HL-60 (cell line): Measurements from ENCODE around the gene CUL4A.

Experiments
- DNase-seq, 2 experiments: peaks; one replicate each; pipeline ENCODE4 v3.0.0-alpha.2; 2010 to 2020; ENCODE audit warnings: low read depth in 1 of 2, low spot score in 1 of 2
- H3K27ac ChIP-seq: fragments of 250-450 bp; sonication (Bioruptor Pico); replicated peaks from 2 replicates; pipeline ENCODE4 v1.5.1; 2020; ENCODE audit warnings: mild to moderate bottlenecking, moderate library complexity
- H3K27me3 ChIP-seq: fragments of 250-450 bp; sonication (Bioruptor Pico); 2 replicates; pipeline ENCODE4 v1.5.1; 2021; ENCODE audit warnings: mild to moderate bottlenecking, moderate library complexity; ENCODE audit not compliant: insufficient read depth, poor library complexity, severe bottlenecking
- H3K4me3 ChIP-seq: replicated peaks from 2 replicates; pipeline ENCODE4 v1.5.1; 2011; ENCODE audit warnings: mild to moderate bottlenecking, control low read depth, low read length; ENCODE audit not compliant: insufficient read depth
- GABPA ChIP-seq: IDR thresholded peaks from 2 replicates; pipeline ENCODE4 v1.6.1; 2012; ENCODE audit warnings: low read depth
- POLR2AphosphoS5 ChIP-seq: IDR thresholded peaks from 2 replicates; pipeline ENCODE4 v1.6.1; 2012; ENCODE audit warnings: low read depth
- SPI1 ChIP-seq: IDR thresholded peaks from 2 replicates; pipeline ENCODE4 v1.6.1; 2012; ENCODE audit warnings: low read depth, mild to moderate bottlenecking, borderline replicate concordance
- TF ChIP-seq, protein P1 (sequence below): IDR thresholded peaks from one replicate; pipeline ENCODE4 v1.5.1; 2011; ENCODE audit warnings: low read length, control low read depth, inconsistent platforms; ENCODE audit not compliant: insufficient read depth
- TF ChIP-seq, protein P2 (sequence below): IDR thresholded peaks from 2 replicates; pipeline ENCODE4 v1.6.1; 2012; ENCODE audit warnings: low read depth; ENCODE audit not compliant: insufficient replicate concordance

CUL4A gene

GRCh38 chr13:113229791-113230190 lies 20.4 kb downstream of the CUL4A start:
- H3K27me3 ChIP-seq: no peaks in the 10 kb centered on the region
- no peak for DNase-seq
- TF ChIP-seq, protein P1, sequence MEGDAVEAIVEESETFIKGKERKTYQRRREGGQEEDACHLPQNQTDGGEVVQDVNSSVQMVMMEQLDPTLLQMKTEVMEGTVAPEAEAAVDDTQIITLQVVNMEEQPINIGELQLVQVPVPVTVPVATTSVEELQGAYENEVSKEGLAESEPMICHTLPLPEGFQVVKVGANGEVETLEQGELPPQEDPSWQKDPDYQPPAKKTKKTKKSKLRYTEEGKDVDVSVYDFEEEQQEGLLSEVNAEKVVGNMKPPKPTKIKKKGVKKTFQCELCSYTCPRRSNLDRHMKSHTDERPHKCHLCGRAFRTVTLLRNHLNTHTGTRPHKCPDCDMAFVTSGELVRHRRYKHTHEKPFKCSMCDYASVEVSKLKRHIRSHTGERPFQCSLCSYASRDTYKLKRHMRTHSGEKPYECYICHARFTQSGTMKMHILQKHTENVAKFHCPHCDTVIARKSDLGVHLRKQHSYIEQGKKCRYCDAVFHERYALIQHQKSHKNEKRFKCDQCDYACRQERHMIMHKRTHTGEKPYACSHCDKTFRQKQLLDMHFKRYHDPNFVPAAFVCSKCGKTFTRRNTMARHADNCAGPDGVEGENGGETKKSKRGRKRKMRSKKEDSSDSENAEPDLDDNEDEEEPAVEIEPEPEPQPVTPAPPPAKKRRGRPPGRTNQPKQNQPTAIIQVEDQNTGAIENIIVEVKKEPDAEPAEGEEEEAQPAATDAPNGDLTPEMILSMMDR: no peak
- no peak overlapping the region for H3K27ac ChIP-seq
- no peak overlapping the region for H3K4me3 ChIP-seq

- TF ChIP-seq GABPA: no peak
- TF ChIP-seq, protein P2, sequence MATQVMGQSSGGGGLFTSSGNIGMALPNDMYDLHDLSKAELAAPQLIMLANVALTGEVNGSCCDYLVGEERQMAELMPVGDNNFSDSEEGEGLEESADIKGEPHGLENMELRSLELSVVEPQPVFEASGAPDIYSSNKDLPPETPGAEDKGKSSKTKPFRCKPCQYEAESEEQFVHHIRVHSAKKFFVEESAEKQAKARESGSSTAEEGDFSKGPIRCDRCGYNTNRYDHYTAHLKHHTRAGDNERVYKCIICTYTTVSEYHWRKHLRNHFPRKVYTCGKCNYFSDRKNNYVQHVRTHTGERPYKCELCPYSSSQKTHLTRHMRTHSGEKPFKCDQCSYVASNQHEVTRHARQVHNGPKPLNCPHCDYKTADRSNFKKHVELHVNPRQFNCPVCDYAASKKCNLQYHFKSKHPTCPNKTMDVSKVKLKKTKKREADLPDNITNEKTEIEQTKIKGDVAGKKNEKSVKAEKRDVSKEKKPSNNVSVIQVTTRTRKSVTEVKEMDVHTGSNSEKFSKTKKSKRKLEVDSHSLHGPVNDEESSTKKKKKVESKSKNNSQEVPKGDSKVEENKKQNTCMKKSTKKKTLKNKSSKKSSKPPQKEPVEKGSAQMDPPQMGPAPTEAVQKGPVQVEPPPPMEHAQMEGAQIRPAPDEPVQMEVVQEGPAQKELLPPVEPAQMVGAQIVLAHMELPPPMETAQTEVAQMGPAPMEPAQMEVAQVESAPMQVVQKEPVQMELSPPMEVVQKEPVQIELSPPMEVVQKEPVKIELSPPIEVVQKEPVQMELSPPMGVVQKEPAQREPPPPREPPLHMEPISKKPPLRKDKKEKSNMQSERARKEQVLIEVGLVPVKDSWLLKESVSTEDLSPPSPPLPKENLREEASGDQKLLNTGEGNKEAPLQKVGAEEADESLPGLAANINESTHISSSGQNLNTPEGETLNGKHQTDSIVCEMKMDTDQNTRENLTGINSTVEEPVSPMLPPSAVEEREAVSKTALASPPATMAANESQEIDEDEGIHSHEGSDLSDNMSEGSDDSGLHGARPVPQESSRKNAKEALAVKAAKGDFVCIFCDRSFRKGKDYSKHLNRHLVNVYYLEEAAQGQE: no peak
- TF ChIP-seq POLR2AphosphoS5: no peak
- TF ChIP-seq, protein P1: no peak
- no peak for TF ChIP-seq SPI1
- no peak overlapping the region for H3K27ac ChIP-seq
- DNase-seq: no peak
- no peaks in the 10 kb centered on the region for H3K27me3 ChIP-seq
- no peak overlapping the region for H3K4me3 ChIP-seq
These were observed 22.1 kb downstream of the CUL4A start for GRCh38 chr13:113231306-113232207.

DNA sequence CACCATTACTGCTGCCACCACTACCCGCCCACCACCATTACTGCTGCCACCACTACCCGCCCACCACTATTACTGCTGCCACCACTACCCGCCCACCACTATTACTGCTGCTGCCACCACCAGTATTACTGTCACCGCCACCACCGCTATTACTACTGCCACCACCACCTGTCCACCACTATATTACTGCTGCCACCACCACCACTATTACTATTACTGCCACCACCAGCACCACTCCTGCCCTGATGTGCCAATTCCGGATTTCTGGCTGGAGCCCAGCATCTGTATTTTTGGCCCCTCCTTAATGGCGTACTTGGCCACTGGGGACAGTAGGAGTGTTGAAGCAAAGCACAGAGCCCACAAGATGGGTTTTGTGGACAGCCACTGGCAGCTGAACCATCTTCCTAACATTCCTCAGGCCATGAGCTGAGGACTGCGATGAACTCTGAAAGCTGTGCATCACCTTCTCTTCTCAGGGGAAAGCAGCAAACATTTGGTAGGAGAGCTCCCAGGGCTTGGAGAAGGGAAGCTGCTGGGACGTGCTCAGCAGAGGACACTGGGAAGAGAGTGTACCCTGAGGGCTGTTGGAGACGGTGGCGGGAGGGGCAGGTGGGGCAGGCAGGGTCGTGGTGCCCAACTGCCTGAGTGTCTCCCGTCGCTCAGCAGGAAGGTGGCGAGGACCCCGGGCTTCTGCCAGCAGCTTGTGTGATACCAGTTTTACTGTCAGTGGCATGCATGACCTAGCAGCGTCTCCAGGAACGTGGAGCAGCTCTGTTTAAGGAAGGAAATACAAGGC lies 23.0 kb downstream of the CUL4A start:
- no peaks in the 10 kb centered on the region for H3K27me3 ChIP-seq
- no peak for DNase-seq
- no peak for TF ChIP-seq POLR2AphosphoS5
- TF ChIP-seq, protein P1: no peak
- no peak for TF ChIP-seq GABPA
- TF ChIP-seq, protein P2: no peak
- no peak for TF ChIP-seq SPI1
- no peak overlapping the region for H3K4me3 ChIP-seq
- no peak overlapping the region for H3K27ac ChIP-seq
